Activated T-cell treated with anti-CD3 and anti-CD28 coated beads, Interleukin-2, amount 50 U/mL, for 4 hours (primary cell): ENCODE data around the gene HBEGF. TPM values are rescaled to one million over a fixed set of nuclear protein-coding genes. Genes with fewer than 3 reads are reported as not detected.
"Not testable (repeated sequence)": the region's sequence is repeated elsewhere in the genome, so short reads cannot be mapped to it uniquely, and the experiment has no call there.

ENCODE experiments used
- ATAC-seq, 2 donors: fragments of 200-7000 bp; cut with Tn5 transposase; one replicate each; pipeline ENCODE4 v1.10.0; 2021
- DNase-seq: peaks from one replicate; pipeline ENCODE4 v3.0.0-alpha.2; 2020
- H3K27me3 Mint-ChIP-seq: one replicate; pipeline ENCODE4 v1.8.0; 2021; ENCODE audit warnings: low read depth, mixed read lengths
- H3K36me3 Mint-ChIP-seq: one replicate; pipeline ENCODE4 v1.8.0; 2022; ENCODE audit warnings: mixed read lengths; ENCODE audit not compliant: insufficient read depth
- H3K4me1 Mint-ChIP-seq: one replicate; pipeline ENCODE4 v1.8.0; 2021; ENCODE audit warnings: low read depth, mixed read lengths
- H3K4me3 Mint-ChIP-seq: one replicate; pipeline ENCODE4 v1.8.0; 2021; ENCODE audit warnings: mild to moderate bottlenecking, moderate library complexity, mixed read lengths
- H3K9me3 Mint-ChIP-seq: one replicate; pipeline ENCODE4 v1.8.0; 2021; ENCODE audit warnings: mixed read lengths
- total RNA-seq, 3 donors: library from RNA; stranded (reverse); gene quantifications; one replicate each; pipeline ENCODE4 v1.2.1, GENCODE V29; 2021

HBEGF gene
- total RNA-seq, 3 donors from 2014 or later = 3.8 to 5.2 (median 4.0) TPM

DNA sequence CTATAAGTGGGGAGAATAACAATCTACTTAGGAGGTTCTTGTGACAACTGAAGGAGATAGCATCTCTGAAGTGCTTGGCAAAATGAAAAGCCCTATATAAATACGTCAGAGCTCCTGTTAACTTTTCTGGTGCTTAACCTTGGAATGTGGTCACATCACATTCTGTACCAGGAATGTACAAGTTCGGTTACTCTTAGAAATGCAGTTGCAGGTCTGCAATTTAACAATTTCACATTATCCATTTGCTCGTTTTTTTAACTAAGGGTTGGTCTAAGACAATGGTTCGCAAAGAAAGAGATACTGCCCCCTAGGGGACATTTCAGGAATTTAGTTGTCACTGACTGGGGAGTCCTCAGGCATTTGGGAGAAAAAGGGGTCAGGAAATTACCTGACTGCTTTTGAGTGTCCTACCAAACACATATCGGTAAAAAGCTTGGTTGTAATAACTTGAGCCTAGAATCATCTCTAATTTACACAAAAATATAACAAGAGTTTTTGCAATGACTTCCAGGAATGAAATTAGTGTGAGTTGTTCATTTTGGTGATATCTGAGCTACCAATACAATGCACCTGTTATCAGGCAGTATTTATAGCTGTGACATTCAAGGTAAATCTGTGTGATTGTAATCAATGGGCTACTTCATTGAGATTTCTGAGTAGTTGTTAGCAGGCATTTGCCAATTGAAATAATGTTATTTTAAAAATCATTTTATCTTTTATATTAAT is 5.4 kb upstream of the HBEGF start:
- ATAC-seq (peak; percentile 83 to 91), DNase-seq (peak; percentile 50)
- no peak overlapping the region for H3K4me3 Mint-ChIP-seq
- no peaks in the 10 kb centered on the region for H3K9me3 Mint-ChIP-seq
- peaks cover 8% of the 10 kb centered on the region for H3K4me1 Mint-ChIP-seq
- no peaks in the 10 kb centered on the region for H3K36me3 Mint-ChIP-seq
- H3K27me3 Mint-ChIP-seq = peaks cover 4% of the 10 kb centered on the region

DNA sequence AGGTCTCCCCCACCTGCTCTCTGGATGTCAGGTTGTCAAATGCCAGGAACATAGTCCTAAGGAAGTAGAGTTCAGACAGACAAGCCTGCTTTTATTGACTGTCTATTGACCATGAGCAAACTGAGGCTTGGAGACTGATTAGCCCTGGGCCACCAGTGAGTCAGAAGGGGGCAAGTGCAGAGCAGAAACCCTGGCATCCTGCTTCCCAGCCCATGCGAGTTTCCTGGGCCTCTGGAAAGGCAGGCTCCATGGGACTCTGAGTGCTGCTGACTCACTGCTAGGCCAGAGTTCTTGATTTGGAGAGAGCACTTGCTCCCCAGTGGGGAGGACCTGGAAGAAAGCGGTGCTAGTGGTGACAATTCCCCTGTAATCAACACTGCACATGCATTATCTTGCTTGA is 2.8 kb upstream of the HBEGF start:
- Mint-ChIP-seq H3K4me3 (no peak overlapping the region), H3K27me3 (peaks cover 6% of the 10 kb centered on the region), H3K4me1 (peaks cover 19% of the 10 kb centered on the region), H3K9me3 (no peaks in the 10 kb centered on the region), H3K36me3 (no peaks in the 10 kb centered on the region)
- ATAC-seq = no peak
- no peak for DNase-seq

DNA sequence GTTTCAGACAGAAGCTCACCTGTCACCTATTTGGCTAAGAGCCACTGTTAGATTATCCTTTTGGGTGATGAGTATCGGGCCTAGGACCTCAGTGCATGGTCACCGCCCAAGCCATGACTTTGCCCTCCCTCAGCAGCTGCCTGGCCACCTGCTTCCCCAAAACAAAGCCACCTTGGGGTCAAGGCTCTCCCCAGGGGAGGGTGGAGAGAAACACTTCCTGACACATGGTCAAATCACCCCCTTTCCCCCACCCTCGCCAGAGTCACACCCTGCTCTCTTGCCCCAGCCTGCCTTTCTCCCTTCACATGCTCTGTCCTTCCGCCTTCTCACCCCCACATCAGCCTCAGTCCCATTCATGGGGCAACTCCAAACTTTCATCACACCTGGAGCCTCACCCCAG is 1.7 kb upstream of the HBEGF start:
- DNase-seq = no peak
- Mint-ChIP-seq H3K36me3 (no peaks in the 10 kb centered on the region), H3K4me3 (peak overlapping the region; percentile 5), H3K9me3 (no peaks in the 10 kb centered on the region), H3K27me3 (peaks cover 6% of the 10 kb centered on the region), H3K4me1 (peaks cover 28% of the 10 kb centered on the region)
- no peak for ATAC-seq

DNA sequence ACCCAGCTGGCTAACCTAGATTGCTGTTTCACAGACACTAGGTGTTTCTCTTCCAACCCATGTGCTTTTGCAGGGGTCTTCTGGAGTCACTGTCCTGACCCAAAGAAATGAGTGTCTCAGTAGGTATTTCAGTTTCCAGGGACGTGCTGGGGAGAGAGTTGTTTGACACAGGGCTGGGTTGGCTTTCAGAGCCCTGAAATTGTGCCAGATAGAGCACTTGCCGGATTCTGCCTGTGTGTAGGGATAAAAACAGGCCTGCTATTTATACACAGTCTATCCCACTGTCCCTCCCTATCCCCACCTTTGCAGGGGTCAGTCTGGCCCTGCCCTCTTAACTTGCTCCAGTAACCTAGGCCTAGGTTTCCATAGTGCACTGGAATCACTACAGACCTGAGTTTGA is 957 bp upstream of the HBEGF start:
- Mint-ChIP-seq H3K9me3 (no peaks in the 10 kb centered on the region), H3K4me1 (peaks cover 36% of the 10 kb centered on the region), H3K27me3 (peaks cover 6% of the 10 kb centered on the region), H3K36me3 (no peaks in the 10 kb centered on the region), H3K4me3 (peak overlapping the region; percentile 71)
- DNase-seq = no peak
- ATAC-seq = no peak

DNA sequence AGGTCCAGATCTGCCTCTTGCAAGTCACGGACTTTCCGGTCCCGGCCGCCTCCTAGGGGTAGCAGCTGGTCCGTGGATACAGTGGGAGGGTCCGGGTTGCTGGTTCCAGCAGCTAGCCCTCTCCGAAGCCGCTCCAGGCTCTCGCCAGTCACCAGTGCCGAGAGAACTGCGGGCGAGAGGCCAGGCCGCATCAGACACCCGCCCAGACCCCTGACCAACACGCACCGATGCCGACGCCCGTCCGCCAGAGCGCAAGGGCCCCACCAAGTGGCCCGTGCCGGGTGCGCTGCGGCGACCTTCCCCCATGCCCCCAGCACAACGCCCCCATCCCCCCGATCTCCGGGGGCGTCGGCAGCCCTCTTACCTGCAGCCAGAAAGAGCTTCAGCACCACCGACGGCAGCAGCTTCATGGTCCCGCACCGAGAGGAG is 470 bp downstream of the HBEGF start:
- Mint-ChIP-seq H3K9me3 (no peaks in the 10 kb centered on the region), H3K4me3 (peak overlapping the region; percentile 73), H3K36me3 (peaks cover 2% of the 10 kb centered on the region), H3K4me1 (peaks cover 37% of the 10 kb centered on the region), H3K27me3 (peaks cover 2% of the 10 kb centered on the region)
- no peak for ATAC-seq
- DNase-seq = no peak

DNA sequence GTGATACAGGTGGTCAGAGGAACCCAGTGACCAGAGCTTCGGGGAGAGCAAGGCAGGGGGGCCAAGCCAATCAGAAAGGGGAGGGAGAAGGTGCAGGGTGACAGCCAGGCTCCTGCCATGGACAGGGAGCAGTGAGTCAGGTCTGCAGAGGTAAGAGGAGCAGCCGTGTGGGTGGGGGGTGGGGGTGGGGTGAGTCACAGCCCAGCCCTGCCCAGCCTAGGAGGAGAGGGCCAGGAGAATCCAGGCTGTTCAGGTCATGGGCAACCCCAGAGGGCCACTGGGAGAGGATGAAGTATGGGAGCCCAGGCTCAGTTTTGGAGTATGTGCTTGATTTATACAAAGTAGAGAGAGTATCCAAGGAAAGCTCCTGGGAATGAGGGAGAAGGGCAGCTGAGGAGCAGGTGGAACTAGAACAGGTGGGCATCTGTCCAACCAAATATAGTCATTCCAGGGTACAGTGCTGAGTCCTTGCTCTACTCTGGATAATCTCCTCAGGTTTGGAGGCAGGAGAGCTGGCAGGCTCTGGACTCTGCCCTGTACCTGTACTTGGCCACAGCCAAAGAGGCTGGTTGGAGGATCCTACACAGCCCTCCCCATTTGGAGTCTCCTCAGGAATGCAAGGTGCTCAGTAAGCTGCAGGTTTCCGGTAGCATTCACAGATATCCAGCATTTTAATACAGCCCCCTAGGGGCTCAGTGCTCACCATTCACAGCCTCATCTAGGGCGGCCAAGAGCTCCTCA is 1.6 kb downstream of the HBEGF start:
- Mint-ChIP-seq H3K36me3 (peaks cover 2% of the 10 kb centered on the region), H3K9me3 (no peaks in the 10 kb centered on the region), H3K27me3 (peaks cover 2% of the 10 kb centered on the region), H3K4me1 (peaks cover 37% of the 10 kb centered on the region), H3K4me3 (peak overlapping the region; percentile 73)
- peak; percentile 29 to 41 for ATAC-seq
- peak; percentile 7 for DNase-seq

GRCh38 chr5:140343849-140344248 is 2.6 kb downstream of the HBEGF start:
- DNase-seq, H3K27me3 Mint-ChIP-seq, ATAC-seq, H3K9me3 Mint-ChIP-seq, H3K36me3 Mint-ChIP-seq, H3K4me3 Mint-ChIP-seq: not testable (repeated sequence)
- peaks cover 37% of the 10 kb centered on the region for H3K4me1 Mint-ChIP-seq

DNA sequence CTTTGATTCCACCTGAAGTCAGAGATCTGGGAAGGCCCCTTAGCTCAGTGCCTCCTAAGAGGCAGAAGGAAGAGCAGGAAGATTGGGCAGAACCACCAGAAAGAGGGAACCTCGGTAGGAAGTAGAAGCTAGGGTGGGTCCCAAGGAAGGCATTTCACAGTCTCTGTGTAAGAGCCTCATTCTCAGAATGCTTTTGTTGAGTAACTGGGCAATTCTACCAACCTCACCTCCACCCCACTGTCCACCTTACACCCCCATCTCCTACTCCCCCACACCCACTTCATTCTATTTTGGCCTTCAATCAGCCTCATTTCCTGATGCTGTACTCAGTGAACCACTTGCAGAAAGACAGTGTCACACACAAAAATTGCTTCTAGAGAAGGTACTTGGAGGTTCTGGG is 3.5 kb downstream of the HBEGF start:
- H3K4me3 Mint-ChIP-seq = no peak overlapping the region
- peaks cover 2% of the 10 kb centered on the region for H3K36me3 Mint-ChIP-seq
- peaks cover 36% of the 10 kb centered on the region for H3K4me1 Mint-ChIP-seq
- peaks cover 2% of the 10 kb centered on the region for H3K27me3 Mint-ChIP-seq
- no peak for ATAC-seq
- H3K9me3 Mint-ChIP-seq = no peaks in the 10 kb centered on the region
- DNase-seq = no peak

- H3K27me3 Mint-ChIP-seq = peaks cover 2% of the 10 kb centered on the region
- H3K36me3 Mint-ChIP-seq = peaks cover 2% of the 10 kb centered on the region
- H3K4me3 Mint-ChIP-seq = peak overlapping the region; percentile 31
- DNase-seq = no peak
- no peaks in the 10 kb centered on the region for H3K9me3 Mint-ChIP-seq
- peaks cover 36% of the 10 kb centered on the region for H3K4me1 Mint-ChIP-seq
- ATAC-seq = no peak
Observed at GRCh38 chr5:140342287-140342686, 4.1 kb downstream of the HBEGF start.

GRCh38 chr5:140341591-140341990 is 4.8 kb downstream of the HBEGF start:
- Mint-ChIP-seq H3K4me1 (peaks cover 32% of the 10 kb centered on the region), H3K36me3 (peaks cover 2% of the 10 kb centered on the region), H3K4me3 (no peak overlapping the region), H3K27me3 (peaks cover 2% of the 10 kb centered on the region), H3K9me3 (no peaks in the 10 kb centered on the region)
- ATAC-seq (no peak), DNase-seq (no peak)

DNA sequence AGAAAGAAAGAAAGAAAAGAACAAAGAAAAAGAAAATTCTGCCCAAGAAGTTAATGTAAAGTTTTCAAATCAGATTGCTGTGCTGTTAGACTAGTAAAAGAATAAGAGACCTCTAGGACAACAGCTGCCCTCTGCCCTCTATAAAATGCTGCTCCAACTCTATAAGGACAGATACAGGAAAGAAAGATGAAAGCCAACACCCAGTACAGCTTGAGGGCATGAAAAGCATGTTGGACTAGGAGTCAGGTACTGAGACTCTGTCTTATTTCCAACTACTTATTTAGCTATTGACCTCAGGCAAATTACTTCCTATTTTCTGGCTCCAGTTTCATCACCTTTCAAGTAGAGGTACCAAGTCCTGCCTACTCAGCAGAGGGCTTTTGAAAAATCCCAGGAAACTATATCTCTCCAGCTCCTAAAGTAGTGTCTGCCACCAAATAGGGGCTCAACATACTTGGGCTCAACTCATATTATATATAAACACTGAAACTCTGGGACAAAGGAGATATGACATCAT is 5.7 kb downstream of the HBEGF start:
- ATAC-seq (no peak), DNase-seq (no peak)
- H3K4me1 Mint-ChIP-seq = peaks cover 32% of the 10 kb centered on the region
- peaks cover 2% of the 10 kb centered on the region for H3K36me3 Mint-ChIP-seq
- no peaks in the 10 kb centered on the region for H3K9me3 Mint-ChIP-seq
- peaks cover 2% of the 10 kb centered on the region for H3K27me3 Mint-ChIP-seq
- no peak overlapping the region for H3K4me3 Mint-ChIP-seq

DNA sequence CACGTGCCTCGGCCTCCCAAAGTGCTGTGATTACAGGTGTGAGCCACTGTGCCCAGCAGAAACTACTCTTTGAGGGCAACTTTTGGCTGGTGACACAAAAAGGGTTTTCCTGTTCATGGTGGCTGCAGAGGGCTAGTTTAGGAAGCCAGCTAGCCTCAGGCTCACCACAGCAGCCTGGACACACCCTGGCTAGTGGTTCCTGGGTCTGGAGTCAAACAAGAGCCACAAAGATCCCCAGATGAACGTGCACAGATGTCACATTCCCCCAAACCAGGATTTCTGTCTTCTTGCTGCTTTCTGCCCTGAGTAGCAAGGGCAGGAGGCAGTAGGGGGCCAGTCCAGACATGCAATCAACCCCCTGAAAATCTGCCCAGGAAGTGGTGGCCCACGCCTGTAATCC is 6.8 kb downstream of the HBEGF start:
- ATAC-seq = no peak
- Mint-ChIP-seq H3K4me3 (no peak overlapping the region), H3K4me1 (peaks cover 26% of the 10 kb centered on the region), H3K27me3 (no peaks in the 10 kb centered on the region), H3K36me3 (peaks cover 5% of the 10 kb centered on the region), H3K9me3 (no peaks in the 10 kb centered on the region)
- DNase-seq = no peak

DNA sequence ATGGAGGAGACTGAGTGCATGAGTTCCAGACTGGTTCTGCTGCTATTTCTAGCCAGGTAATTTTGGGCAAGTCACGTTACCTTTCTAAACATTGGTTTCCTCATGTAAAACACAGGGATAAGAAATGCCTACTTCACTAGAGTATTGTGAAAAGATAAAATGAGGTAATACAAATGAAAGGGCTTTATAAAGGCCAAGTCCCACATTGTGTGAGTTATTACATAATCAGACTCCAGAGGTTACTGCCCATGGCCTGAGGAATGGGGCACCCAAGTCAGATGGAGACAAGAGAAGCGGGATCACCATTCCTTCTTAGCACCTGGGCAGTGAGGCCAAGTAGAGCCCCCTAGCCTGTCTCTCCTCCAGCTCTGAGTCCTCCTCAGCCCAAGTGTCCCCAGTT is 7.5 kb downstream of the HBEGF start:
- no peak for DNase-seq
- no peaks in the 10 kb centered on the region for H3K27me3 Mint-ChIP-seq
- no peak overlapping the region for H3K4me3 Mint-ChIP-seq
- ATAC-seq = no peak
- H3K9me3 Mint-ChIP-seq = no peaks in the 10 kb centered on the region
- H3K4me1 Mint-ChIP-seq = peaks cover 20% of the 10 kb centered on the region
- peaks cover 5% of the 10 kb centered on the region for H3K36me3 Mint-ChIP-seq

DNA sequence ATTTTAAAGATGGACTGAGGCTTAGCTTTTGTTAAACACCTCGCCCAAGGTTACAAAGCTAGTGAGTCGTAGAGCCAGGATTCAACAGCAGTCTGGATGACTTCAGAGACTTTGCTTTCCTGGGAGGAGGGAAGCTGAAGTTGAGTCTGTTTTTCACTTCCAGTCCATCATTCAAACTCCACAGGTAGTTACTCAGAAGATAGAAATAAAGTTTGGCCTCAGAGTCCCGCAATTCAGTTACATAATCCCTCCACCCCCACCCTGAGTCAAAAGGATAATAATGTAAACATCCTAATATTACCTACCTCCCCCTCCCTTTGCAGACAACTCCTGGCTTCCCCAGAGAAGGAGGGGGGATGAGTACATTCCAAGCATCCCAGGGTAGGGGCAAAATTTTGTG is 8.1 kb downstream of the HBEGF start:
- no peak for DNase-seq

DNA sequence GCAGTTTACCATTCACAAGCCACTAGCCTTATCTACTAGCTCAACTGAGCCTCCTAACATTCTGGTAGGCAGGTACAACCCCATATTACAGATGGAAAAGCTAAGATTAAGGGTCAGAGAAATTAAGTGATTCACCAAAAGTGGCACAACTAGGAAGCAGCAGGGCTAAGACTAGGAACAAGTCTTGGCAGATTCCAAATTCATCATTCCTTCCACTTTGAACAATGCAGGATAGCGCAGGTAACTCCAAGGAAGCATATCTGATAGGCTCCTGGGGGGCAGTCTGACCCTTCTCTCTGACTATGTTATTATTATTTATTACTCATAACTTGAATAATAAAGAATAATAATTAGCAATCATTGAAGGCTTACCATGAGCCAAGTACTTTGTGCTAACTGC is 8.5 kb downstream of the HBEGF start:
- peaks cover 10% of the 10 kb centered on the region for H3K36me3 Mint-ChIP-seq
- H3K9me3 Mint-ChIP-seq = no peaks in the 10 kb centered on the region
- peaks cover 11% of the 10 kb centered on the region for H3K4me1 Mint-ChIP-seq
- H3K27me3 Mint-ChIP-seq = no peaks in the 10 kb centered on the region
- DNase-seq (no peak), ATAC-seq (no peak)
- H3K4me3 Mint-ChIP-seq = no peak overlapping the region

More for the DNA sequence above, 8.1 kb downstream of the HBEGF start:
- ATAC-seq = no peak
- Mint-ChIP-seq H3K9me3 (no peaks in the 10 kb centered on the region), H3K27me3 (no peaks in the 10 kb centered on the region), H3K4me1 (peaks cover 15% of the 10 kb centered on the region), H3K36me3 (peaks cover 8% of the 10 kb centered on the region), H3K4me3 (no peak overlapping the region)
